HG03060 (cell line): Measurements from ENCODE around the gene ARHGEF7.

Source experiments
- ATAC-seq: cut with Tn5 transposase; IDR thresholded peaks from one replicate; pipeline ENCODE4 v1.9.1; 2021; ENCODE audit warnings: low read depth, moderate number of reproducible peaks; ENCODE audit not compliant: unreplicated experiment

The ARHGEF7 gene

GRCh38 chr13:111330066-111330610, 215.0 kb downstream of the ARHGEF7 start:
- no peak for ATAC-seq

GRCh38 chr13:111335298-111335697, 220.2 kb downstream of the ARHGEF7 start:
- no peak for ATAC-seq

- no peak for ATAC-seq
These were observed 221.6 kb downstream of the ARHGEF7 start for GRCh38 chr13:111336666-111337065.

GRCh38 chr13:111337206-111337605, 222.1 kb downstream of the ARHGEF7 start:
- ATAC-seq = no peak

- ATAC-seq = no peak
These were observed 222.6 kb downstream of the ARHGEF7 start for GRCh38 chr13:111337741-111338140.

GRCh38 chr13:111338841-111339240, 223.7 kb downstream of the ARHGEF7 start:
- no peak for ATAC-seq

- no peak for ATAC-seq
These were observed 224.4 kb downstream of the ARHGEF7 start for GRCh38 chr13:111339366-111340143.

- ATAC-seq = no peak
These were observed 226.8 kb downstream of the ARHGEF7 start for GRCh38 chr13:111341886-111342285.

GRCh38 chr13:111342721-111343120, 227.6 kb downstream of the ARHGEF7 start:
- no peak for ATAC-seq

- ATAC-seq = no peak
These were observed 228.2 kb downstream of the ARHGEF7 start for GRCh38 chr13:111343186-111343805.

- no peak for ATAC-seq
These were observed 229.5 kb downstream of the ARHGEF7 start for GRCh38 chr13:111344471-111345191.

- ATAC-seq = no peak
These were observed 230.6 kb downstream of the ARHGEF7 start for GRCh38 chr13:111345682-111346081.

- ATAC-seq = no peak
These were observed 231.1 kb downstream of the ARHGEF7 start for GRCh38 chr13:111346101-111346680.

GRCh38 chr13:111347438-111347837, 232.3 kb downstream of the ARHGEF7 start:
- no peak for ATAC-seq

GRCh38 chr13:111353508-111353907, 238.4 kb downstream of the ARHGEF7 start:
- no peak for ATAC-seq

- no peak for ATAC-seq
These were observed 239.7 kb downstream of the ARHGEF7 start for GRCh38 chr13:111354789-111355188.
